Left ventricle myocardium inferior (tissue), 1 donor: ENCODE data around the gene PPP1R9B. TPM values are rescaled to one million over a fixed set of nuclear protein-coding genes. Genes with fewer than 3 reads are reported as not detected.

Experiments used
- DNase-seq: peaks from one replicate; pipeline ENCODE4 v3.0.0-alpha.2; 2020
- H3K27ac ChIP-seq: fragments of 200-600 bp; replicated peaks from 2 replicates; pipeline ENCODE4 v1.8.0; 2021
- H3K27me3 ChIP-seq: fragments of 200-600 bp; 2 replicates; pipeline ENCODE4 v1.8.0; 2021; ENCODE audit warnings: low read depth
- H3K36me3 ChIP-seq: fragments of 200-600 bp; 2 replicates; pipeline ENCODE4 v1.8.0; 2021
- H3K4me1 ChIP-seq: fragments of 200-600 bp; 2 replicates; pipeline ENCODE4 v1.8.0; 2021
- H3K4me3 ChIP-seq: fragments of 200-600 bp; 2 replicates; pipeline ENCODE4 v1.8.0; 2021; ENCODE audit warnings: mild to moderate bottlenecking, moderate library complexity
- H3K9me3 ChIP-seq: fragments of 200-600 bp; replicated peaks from 2 replicates; pipeline ENCODE4 v1.8.0; 2021
- CTCF ChIP-seq: fragments of 200-600 bp; IDR thresholded peaks from 2 replicates; pipeline ENCODE4 v1.8.0; 2021; ENCODE audit warnings: antibody characterized with exemption, mild to moderate bottlenecking, borderline replicate concordance
- intact Hi-C: fragments of 100-400 bp; cut with micrococcal nuclease; formaldehyde crosslinking; loops from one replicate; pipeline ENCODE4 v1.11.0; 2022
- total RNA-seq: library from RNA; stranded (reverse); fragmentation: NEBNext Ultra II Directional; extraction: Animal tissue kit (Norgen Biotek cat#: 25700); gene quantifications from one replicate; pipeline ENCODE4 v1.2.1, GENCODE V29; 2021
- donor health status: DM: no; HTN: yes; CAD: no; lungs with severe emphysema.

PPP1R9B gene
- total RNA-seq, 1 donor from 2014 or later, result 33.0 TPM

DNA sequence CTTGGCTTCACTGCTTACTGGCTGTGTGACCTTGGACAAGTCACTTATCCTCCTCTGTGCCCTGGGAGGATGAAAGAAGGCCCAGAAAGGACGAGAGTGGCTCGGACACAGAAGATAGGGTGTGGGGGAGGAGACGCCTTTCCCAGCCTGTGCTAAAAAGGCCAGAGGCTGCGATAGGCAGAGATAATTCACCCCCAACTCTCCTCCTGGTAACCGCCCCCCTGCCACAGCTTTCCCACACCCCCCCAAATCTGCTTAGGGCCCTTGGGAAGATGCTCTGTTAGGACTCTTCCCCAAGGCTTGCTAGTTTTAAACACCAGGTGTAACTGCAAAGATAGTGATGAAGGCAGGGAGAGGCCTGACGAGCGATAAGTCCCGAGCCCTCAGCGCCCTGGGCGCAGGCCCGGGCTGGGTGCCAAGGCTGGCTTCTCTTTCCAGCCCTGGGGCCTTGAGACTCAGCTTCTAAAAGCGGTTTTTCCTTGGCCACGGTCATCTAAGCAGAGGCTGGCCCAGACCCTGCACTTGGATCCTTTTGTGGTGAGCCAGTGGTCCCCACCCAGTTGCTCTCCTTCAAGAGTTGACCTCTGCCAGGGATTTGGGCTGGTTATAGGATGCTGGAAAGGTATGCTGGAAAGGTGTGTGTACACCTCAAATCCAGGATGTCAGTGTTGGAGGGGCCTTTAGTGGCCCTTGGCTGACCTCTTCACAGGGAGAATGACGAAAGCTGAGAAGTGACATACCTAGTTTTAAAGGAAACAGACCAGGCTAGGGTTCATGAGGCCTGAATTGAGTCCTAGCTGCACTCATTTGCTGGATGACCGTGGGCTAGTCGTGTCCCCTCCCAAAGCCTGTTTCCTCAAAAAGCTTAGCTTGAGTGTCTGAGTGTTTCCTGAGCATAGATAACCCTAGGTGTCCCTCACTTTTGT is 3.4 kb upstream of the PPP1R9B start:
- H3K27me3 ChIP-seq, result no peaks in the 10 kb centered on the region
- no peak for TF ChIP-seq CTCF
- H3K27ac ChIP-seq, result peak overlapping the region; percentile 98
- H3K4me3 ChIP-seq, result no peak overlapping the region
- intact Hi-C loops, result no loop called here
- H3K36me3 ChIP-seq, result no peaks in the 10 kb centered on the region
- peak; percentile 79 for DNase-seq
- H3K4me1 ChIP-seq, result peaks cover 68% of the 10 kb centered on the region
- H3K9me3 ChIP-seq, result no peaks in the 10 kb centered on the region

DNA sequence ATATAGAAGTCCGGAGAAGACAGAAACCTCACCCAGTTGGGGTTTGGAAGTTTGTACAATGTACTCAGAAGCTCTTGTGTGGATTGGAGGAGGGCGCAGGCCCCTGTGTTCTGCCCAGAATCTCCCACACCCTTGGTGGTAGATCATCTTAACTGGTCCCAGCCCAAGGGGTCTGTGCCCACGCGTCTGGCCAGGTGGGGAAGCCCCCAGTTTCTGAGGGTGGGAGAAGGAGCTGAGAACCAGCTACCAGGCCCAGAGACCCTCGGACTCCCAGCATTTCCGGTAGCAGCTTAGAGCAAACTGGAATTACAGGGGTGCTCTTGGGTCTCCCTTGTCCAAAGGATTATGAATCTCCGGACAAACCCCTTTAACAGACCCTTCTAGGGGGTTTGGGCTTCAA is 2.3 kb upstream of the PPP1R9B start:
- H3K9me3 ChIP-seq, result no peaks in the 10 kb centered on the region
- intact Hi-C loops, result no loop called here
- peak overlapping the region; percentile 98 for H3K4me3 ChIP-seq
- no peaks in the 10 kb centered on the region for H3K27me3 ChIP-seq
- H3K27ac ChIP-seq, result peak overlapping the region; percentile 98
- peaks cover 80% of the 10 kb centered on the region for H3K4me1 ChIP-seq
- TF ChIP-seq CTCF, result no peak
- no peaks in the 10 kb centered on the region for H3K36me3 ChIP-seq
- DNase-seq, result no peak

- peak overlapping the region; percentile 98 for H3K27ac ChIP-seq
- H3K4me1 ChIP-seq, result peaks cover 87% of the 10 kb centered on the region
- H3K27me3 ChIP-seq, result no peaks in the 10 kb centered on the region
- DNase-seq, result peak; percentile 87
- no peaks in the 10 kb centered on the region for H3K9me3 ChIP-seq
- no peaks in the 10 kb centered on the region for H3K36me3 ChIP-seq
- intact Hi-C loops, result no loop called here
- no peak for TF ChIP-seq CTCF
- peak overlapping the region; percentile 98 for H3K4me3 ChIP-seq
These were observed 1.6 kb upstream of the PPP1R9B start for GRCh38 chr17:50151937-50152547.

GRCh38 chr17:50151041-50151936 is 812 bp upstream of the PPP1R9B start:
- Histone ChIP-seq H3K9me3 (no peaks in the 10 kb centered on the region), H3K36me3 (no peaks in the 10 kb centered on the region), H3K4me1 (peaks cover 94% of the 10 kb centered on the region), H3K4me3 (peak overlapping the region; percentile 98), H3K27ac (peak overlapping the region; percentile 98), H3K27me3 (no peaks in the 10 kb centered on the region)
- DNase-seq, result peak; percentile 91
- intact Hi-C loops, result no loop called here
- peak; percentile 80 for TF ChIP-seq CTCF
